GM19395 (cell line): ENCODE data around the gene ACVR1B.

Experiments used
- ATAC-seq: cut with Tn5 transposase; IDR thresholded peaks from one replicate; pipeline ENCODE4 v1.9.1; 2021; ENCODE audit warnings: mild to moderate bottlenecking, moderate library complexity; ENCODE audit not compliant: unreplicated experiment

The ACVR1B gene

DNA sequence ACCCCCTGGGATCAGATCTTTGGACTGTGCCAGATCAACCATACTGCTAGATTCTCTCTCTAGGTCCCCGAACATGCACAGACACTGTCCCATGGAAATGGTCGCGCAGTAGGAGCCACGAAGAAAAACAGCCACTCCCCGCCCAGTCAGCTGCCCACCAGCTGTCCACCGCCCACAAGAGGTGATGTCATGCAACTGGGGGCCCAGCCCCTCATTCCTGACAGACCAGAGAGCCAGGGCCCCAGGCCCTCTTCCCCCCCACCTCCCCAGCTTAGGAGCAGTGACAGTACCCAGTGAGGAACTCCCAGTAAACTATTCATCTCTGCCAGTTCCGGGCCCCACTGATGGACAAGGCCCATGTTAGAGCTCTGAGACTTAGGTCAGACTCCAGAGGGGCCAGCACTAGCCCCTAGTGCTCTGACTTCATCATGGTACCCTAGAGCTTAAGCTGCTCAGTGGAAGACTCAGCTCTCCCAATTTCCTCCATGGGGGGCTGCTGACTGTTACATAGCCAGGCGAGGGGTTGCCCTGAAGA lies 51.6 kb downstream of the ACVR1B start:
- no peak for ATAC-seq

DNA sequence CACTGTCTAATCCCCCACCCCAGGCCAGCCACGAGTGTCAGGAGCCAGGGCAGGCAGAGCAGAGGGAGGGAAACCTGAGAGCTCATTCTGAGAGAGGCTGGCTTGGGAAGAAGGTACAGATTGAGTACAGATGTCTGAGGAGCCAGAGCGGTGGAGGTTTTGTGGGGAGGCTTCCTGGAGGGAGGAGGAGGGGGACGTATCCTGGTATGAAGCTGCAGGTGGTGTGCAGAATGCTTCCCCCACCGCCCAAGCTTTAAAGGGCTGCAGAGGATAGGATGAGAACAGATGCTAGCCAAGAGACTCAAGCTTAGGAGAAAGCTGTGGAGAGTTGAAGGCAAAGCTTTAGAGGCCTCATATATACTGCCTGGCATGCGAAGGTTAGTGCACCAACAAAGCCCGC lies 52.1 kb downstream of the ACVR1B start:
- no peak for ATAC-seq

DNA sequence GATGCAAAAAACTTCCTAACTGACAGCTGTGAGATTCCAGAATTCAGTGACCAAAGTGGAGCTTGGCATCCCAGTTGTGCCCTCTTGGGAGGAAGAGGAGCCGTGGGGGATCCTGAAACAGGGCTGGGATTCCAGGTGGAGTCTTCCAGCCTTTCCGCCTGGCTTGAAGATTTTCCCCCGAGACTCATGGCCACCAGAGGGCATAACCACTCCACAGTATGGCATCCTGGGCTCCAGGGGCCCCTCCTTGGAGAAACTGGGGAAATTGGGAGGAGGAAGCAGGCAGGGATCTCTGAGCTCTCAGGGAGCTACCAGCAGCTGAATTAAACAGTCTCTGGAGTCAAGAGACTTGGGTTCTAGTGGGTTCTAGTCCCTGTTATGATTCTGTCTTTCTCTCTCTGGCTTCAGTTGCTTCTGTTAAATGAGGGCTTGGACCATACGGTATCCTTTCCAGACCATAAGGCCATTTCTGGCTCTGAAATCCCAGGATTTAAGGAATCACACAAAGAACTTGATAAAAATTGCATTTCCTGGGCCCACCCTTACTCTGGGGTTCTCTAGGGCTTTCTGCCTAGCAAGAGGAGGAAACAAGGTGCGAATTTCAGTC lies 52.6 kb downstream of the ACVR1B start:
- no peak for ATAC-seq

DNA sequence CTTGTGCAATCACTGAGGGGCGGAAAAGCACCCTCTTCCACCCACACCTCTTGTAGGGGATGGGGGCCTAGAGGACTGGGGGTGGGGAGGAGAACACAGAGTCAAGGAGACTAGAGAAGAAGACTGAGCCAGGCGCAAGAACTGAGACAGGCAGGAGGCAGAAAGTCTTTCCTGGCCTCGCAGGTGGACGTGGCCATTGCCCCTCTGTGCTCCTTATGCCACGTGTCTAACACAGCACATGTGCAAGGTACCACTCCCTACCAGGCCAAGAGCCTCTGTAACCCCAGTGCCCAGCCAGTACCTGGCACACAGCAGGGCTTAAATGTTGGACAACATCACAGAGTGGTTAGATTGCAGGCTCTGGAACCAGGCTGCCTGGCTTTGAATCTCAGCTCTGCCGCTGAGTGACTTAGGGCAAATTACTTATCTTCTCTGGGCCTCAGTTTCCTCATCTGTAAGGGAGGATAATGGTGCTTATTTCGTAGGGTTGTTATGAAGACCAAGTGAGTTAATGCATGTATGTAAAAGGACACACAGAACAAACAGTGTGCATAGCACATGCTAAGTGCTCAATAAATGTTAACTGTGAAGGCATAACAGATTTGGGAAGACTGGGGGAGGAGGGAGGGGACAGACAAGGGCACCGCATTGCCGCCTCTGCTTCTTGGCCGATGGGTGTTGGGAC lies 53.9 kb downstream of the ACVR1B start:
- ATAC-seq, result no peak

DNA sequence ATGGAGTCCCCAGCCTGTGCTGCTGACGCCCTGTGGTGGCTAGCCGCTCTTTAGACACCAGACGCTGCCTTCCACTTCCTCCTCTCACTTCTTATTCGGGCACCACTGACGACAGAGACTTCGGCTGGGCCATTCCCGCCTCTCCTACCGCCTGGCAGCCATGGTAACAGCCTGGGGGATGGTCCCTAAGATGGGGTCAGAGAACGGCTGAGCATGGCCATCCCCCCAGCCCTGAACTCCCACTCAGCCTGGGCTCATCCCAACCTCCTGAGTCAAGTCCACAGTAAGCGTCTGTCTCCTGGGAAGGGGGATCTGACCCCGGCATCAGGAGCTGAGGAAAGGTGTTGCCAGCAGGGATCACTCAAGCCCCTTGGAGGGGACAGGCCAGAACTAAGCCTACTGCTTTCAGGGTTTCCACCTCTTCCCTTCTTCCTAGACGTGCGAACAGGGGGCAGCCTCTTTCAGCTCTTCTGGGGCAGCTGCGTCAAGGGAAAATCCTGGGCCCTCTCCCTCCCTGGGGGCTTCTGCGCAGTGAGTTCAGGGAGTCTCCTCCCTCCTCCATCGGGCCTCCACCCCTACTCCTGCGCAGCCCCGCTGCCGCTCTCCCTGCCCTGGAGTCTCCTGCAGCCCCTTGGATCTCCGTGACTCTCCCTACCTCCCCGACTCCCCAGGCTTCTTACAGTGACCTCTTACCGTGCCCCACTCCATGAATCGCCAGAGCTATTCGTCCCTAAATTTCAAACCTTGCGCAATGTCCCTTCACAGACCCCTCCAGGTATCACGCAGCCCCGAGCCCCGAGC lies 54.6 kb downstream of the ACVR1B start:
- no peak for ATAC-seq

DNA sequence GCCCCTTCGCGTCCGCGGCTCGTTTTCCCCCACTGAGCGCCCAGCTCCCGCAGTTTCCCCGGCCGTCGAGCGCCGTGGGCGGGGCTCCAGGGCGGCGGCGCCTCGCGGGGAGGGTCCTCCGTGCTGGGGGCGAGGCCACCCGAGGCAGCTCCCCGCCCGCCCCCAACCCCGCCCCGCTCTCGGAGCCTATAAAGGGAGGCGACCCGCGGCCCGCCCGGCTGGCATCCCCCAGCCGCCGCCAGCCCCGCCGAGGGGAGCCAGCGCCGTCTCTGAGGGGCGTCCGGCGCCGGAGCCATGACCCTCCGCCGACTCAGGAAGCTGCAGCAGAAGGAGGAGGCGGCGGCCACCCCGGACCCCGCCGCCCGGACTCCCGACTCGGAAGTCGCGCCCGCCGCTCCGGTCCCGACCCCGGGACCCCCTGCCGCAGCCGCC lies 55.2 kb downstream of the ACVR1B start, which contains the start of gene TAMALIN:
Gene TAMALIN (plus strand): TSS at position 221 of the 432 bp plus-strand sequence. CDS start 74 bp downstream, at position 295.
- no peak for ATAC-seq

DNA sequence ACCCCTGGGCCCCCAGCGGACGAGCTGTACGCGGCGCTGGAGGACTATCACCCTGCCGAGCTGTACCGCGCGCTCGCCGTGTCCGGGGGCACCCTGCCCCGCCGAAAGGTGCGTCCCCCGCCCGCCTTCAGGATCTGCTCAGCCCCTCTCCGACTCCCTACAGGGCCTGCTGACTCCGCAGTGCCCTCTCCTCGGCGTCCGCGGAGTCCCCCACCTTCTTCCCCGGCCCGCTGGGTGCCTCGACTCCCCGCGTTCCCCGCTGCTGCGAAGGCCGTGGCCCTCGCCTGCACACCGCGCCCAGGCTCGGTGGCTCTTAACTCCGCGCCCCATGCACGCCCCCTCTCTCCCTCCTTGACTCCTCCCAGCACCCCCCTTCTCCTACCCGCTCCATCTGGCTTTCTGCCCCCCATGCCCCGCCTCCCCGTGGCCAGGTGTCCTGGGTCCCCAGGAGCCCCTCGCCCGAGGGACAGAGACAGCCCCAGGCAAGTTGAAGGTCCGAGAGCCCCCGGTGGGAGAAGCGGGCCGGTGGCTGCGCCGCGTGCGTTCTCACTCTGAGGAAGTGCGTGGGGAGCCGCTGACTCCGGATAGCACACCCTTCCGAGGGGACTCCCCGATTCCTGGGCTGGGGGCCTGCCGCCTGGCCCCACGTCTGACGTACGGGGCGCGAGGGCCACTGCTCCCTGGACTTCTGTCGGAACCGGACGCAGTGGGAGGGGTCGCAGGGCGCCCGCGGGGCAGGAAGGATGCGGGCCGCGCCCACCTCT lies 55.8 kb downstream of the ACVR1B start:
- ATAC-seq, result no peak

DNA sequence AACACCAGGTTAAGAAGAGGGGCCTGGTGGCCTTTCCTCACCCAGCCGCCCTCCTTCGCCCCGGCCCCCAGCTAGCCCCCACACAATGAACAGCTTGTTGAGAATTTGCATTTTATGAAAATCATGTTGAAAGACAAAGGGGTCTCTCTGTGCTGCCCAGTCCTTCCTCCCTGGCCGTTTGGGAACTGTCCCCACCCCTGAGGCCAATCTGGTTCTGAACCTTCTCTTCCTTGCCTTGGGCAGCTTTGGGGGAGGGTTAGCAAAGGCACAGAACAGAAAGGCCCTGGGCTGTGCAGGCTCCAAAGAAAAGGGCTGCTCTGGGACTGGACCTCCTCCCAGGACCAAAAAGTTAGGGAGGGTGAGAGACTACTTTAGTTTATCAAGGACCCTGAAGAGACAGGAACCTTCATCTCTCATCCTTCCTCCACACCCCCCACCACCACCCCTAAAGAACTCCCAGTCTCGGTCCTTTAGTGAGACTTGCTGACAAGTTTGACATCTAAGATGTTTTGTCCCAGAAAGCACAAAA lies 56.5 kb downstream of the ACVR1B start:
- no peak for ATAC-seq

DNA sequence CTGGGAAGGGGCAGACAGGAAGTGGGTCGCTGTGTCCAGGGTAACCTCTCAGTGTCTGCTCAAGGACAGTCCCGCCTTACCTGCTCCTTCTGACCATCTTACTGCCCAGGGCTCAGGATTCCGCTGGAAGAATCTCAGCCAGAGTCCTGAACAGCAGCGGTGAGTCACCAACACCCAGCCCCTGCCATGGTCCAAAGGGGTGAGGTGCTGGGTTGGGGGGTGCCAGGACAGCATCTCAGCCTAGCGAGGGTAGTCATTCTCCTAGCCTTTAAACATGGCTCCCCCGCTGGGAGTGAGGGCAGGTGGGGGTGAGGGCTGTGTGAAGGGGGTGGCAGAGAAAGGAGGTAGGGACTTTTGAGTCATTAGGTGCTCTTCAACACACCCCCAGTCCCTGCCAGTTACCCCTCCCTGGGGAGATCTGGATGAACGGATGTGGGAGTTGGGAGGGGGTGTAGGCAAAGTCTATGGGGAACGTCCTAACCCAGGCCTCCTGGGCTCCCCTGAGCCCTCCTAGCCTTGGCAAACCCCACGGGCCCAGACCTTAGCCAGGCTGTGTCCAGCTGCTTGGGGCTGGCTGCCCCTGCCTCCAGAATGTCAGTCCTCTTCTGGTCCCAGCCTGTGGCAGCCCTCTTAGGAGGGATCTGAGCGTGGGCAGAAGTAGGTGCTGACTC lies 57.7 kb downstream of the ACVR1B start:
- ATAC-seq, result no peak

DNA sequence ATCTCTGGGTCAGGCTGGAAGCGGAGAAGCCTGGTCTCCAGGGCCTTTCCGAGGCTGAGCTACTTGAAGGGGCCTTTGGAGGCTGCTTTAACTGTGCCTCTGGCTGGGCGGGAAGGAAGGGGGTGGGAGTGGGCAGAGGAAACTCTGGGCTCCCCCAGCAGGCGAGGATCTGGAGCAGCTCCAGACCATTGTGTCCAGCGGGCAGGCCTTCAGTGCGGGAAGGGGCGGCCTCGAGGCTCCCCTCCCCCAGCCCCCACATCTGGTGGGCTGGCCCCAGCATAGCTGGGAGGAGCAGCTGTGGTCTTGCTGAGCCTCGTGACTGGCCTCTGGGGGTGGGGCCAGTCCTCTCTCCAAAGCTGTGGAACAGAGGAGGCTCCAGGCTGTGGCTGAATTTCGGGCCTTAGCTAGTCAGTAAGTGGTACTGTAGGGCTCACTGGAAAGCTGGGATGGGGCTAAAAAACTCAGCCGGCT lies 58.7 kb downstream of the ACVR1B start:
- ATAC-seq, result no peak

DNA sequence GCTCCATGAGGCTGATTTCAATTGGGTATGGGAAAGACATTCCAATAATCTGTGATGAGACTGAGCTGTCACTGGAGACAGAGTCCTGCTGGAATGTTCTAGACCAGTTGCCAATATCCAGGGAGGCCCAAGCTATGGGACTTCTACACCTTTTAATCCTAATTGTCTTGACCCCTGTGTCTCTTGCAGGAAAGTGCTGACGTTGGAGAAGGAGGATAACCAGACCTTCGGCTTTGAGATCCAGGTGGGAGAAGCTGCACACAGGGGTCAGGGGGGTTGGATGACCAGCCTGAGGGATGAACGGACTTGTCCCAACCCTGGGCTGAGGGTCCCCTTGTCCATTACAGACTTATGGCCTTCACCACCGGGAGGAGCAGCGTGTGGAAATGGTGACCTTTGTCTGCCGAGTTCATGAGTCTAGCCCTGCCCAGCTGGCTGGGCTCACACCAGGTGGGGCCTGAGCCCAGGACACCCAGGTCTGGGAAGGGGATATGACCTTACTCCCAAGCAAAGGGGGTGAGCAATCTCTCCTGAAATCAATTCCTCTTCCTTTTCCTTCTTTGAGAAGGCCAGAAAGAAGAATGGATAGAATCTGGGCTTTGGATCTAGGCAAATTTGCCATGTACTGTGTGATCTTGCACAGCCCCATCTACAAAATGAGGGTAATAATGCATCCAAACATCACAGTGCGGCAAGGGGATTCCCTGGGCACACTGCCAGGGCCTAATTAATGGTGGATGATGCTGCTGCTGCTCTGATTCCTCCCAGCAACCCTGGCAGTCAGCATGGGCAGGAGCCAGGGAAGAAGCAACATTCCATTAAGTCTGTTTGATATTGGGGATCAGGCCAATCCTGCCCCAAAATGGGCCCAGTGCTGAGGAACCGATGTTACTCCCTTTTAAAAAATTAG lies 59.4 kb downstream of the ACVR1B start:
- ATAC-seq, result no peak

DNA sequence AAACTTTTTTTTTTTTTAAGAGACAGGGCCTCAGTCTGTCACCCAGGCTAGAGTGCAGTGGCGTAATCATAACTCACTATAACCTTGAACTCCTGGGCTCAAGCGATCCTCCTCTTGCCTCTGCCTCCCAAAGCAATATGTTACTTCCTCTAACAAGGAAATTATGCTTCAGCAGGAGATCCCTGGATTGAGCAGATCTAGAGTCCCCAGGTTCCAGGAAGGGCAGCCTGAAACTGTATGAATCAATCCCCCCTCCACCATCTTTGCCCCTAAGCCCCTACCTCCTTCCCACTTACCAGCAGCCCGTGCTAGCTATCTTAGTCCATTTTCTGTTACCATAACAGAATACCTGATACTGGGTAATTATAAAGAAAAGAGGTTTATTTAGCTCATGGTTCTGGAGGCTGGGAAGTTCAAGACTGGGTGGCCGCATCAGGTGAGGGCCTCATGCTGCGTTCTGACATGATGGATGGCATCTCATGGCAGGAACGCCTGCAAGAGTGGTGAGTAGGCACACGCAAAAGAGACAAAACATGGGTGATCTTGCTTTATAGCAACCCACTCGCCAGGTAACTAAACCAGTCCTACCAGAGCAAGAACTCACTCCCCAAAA lies 60.2 kb downstream of the ACVR1B start:
- ATAC-seq, result no peak

DNA sequence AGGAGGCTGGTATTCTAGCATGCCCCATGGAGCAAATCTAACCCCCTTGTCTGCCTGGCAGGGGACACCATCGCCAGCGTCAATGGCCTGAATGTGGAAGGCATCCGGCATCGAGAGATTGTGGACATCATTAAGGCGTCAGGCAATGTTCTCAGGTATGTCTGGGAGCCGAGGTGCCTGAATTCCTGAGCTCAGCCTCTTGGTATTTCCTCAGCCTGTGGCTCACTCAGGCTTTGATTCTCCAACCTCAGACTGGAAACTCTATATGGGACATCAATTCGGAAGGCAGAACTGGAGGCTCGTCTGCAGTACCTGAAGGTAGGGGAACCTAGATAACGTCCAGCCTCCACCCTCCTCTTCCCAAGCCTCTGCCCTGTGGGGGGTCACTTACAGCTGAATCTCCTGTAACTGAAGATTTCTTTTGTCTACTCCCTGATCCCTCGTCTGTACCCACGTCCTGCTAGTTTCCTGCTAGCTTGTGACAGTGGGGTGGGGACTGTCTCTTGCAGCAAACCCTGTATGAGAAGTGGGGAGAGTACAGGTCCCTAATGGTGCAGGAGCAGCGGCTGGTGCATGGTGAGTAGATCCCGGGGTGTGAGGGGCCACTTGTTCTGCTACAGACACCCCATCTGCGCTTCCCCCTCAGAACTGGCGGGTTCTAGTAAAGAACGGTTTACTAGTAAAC lies 62.3 kb downstream of the ACVR1B start:
- no peak for ATAC-seq

DNA sequence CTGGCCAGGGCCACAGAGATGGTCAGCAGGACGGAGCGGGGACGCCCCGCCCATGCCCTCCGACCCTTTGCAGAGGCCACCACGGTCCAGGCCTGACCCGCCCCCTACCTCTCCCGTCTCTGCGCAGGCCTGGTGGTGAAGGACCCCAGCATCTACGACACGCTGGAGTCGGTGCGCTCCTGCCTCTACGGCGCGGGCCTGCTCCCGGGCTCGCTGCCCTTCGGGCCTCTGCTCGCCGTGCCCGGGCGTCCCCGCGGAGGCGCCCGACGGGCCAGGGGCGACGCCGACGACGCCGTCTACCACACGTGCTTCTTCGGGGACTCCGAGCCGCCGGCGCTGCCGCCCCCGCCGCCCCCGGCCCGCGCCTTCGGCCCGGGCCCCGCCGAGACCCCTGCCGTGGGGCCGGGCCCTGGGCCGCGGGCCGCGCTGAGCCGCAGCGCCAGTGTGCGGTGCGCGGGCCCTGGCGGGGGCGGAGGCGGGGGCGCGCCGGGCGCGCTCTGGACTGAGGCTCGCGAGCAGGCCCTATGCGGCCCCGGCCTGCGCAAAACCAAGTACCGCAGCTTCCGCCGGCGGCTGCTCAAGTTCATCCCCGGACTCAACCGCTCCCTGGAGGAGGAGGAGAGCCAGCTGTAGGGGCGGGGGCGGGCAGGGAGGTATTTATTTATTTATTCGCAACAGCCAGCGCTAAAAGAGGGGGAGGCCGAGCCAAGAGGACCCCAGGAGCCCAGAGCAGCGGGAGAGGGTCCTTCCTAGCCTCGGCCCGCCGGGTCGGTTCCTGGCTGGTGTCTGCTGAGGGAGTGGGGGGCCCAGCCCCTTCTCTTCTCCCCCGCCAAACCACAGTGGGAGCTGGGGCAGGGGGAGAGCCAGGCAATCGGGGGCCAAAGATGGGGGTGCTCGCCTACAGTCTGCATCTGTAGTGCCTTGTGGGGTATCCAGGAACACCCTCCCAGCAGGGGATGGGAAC lies 63.4 kb downstream of the ACVR1B start:
- ATAC-seq, result no peak

DNA sequence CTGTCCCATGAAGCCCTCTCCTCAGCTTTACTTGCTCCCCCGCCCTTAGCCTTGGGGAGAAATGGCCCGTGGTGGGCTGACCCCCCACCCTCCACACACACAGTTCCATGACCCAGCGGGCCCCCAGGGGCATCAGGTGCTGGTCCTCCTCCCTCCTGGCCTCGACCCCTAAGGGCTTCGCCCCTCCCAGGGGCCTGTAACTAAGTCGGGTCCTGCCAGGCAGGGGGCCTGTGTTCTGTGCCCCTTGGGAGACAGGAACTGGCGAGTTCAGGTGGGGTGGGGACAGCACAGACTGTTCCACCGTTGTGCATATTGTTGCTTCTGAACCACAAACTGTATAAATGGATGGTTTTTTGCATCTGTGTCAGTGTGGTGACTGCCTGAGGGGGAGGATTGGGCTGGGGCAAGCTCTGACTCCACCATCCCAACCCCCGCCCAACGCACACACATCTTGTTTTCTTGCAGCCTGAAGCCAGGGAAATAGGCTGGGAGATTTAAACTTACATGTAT lies 64.1 kb downstream of the ACVR1B start:
- no peak for ATAC-seq

DNA sequence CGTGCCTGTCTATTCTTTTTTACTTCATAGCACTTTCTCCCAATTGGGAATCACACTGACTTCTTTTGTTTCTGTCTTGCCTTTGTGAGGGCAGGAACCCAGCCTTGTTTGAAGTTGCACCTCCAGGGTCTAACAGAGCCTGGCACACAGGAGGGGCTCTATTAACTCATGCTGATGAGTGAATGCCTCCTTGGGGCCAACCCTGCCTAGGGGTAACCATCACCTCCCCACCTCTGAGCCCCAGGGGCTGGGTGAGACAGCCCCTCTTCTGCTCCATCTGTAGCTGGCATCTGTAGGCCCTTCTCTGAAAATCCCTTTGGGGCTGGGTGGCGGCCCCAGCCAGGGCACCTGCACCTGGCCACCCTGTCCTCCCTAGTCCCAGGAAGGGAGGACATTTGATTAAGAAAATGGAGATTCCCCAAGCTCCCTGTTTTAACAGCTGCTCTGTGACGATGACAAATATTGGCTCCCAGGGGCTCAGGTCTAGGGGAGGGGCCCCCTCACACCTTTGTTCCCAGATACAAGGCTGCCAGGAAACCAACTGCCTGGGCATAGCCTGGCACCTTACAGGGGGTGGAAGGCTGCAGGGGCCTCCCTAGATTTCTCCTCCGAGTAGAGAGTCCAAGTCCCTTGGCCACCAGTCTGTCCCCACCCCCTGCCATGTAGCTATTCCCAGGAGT lies 67.1 kb downstream of the ACVR1B start:
- ATAC-seq, result no peak
